HepG2 (cell line): ENCODE results near the gene NDRG2. TPM values are rescaled to one million over a fixed set of nuclear protein-coding genes. Genes with fewer than 3 reads are reported as not detected.

Experiments used
- BHLHE40 ChIP-seq: IDR thresholded peaks from 2 replicates; pipeline ENCODE4 v1.6.1; 2011; ENCODE audit warnings: low read length, improper control_type of control experiment
- FUBP1 ChIP-seq: sonication (generic); formaldehyde crosslinking; IDR thresholded peaks from 2 replicates; pipeline ENCODE4 v1.5.1; 2020; ENCODE audit warnings: missing genetic modification reagents, mild to moderate bottlenecking, borderline replicate concordance
- HHEX ChIP-seq: IDR thresholded peaks from 2 replicates; pipeline ENCODE4 v1.6.1; 2016; ENCODE audit warnings: control low read depth
- IKZF1 ChIP-seq: fragments of 450-650 bp; IDR thresholded peaks from 2 replicates; pipeline ENCODE4 v1.7.1; 2016
- STAT6 ChIP-seq: sonication (generic); formaldehyde crosslinking; IDR thresholded peaks from 2 replicates; pipeline ENCODE4 v1.4.0; 2020; ENCODE audit warnings: missing genetic modification reagents, mild to moderate bottlenecking, borderline replicate concordance
- TMF1 ChIP-seq: sonication (generic); formaldehyde crosslinking; IDR thresholded peaks from 2 replicates; pipeline ENCODE4 v1.8.1; 2022; ENCODE audit warnings: low read depth, missing genetic modification reagents
- ZBTB37 ChIP-seq: sonication (generic); formaldehyde crosslinking; IDR thresholded peaks from 2 replicates; pipeline ENCODE4 v1.4.0; 2020; ENCODE audit warnings: mild to moderate bottlenecking, missing genetic modification reagents
- ZMYM3 ChIP-seq: sonication (generic); formaldehyde crosslinking; IDR thresholded peaks from 2 replicates; pipeline ENCODE4 v1.5.1; 2020; ENCODE audit warnings: mild to moderate bottlenecking, missing genetic modification reagents
- ZNF619 ChIP-seq: sonication (generic); formaldehyde crosslinking; IDR thresholded peaks from 2 replicates; pipeline ENCODE4 v1.4.0; 2020; ENCODE audit warnings: mild to moderate bottlenecking, missing genetic modification reagents
- ZNF672 ChIP-seq: sonication (generic); formaldehyde crosslinking; IDR thresholded peaks from 2 replicates; pipeline ENCODE4 v1.8.1; 2022; ENCODE audit warnings: missing genetic modification reagents
- ZNF768 ChIP-seq: sonication (generic); formaldehyde crosslinking; IDR thresholded peaks from 2 replicates; pipeline ENCODE4 v1.4.0; 2020; ENCODE audit warnings: missing genetic modification reagents
- ZNF782 ChIP-seq: sonication (generic); formaldehyde crosslinking; IDR thresholded peaks from 2 replicates; pipeline ENCODE4 v1.4.0; 2020; ENCODE audit warnings: missing genetic modification reagents, mild to moderate bottlenecking, borderline replicate concordance
- polyA plus RNA-seq, 8 experiments: library from polyadenylated mRNA; depleted of rRNA in 3 of 8; stranded (reverse) in 7 of 8; unstranded in 1 of 8; fragments of >200 nt; fragmentation: Illumina TruSeq in 4 of 8; extraction: Trizol in 4 of 8; gene quantifications; 2 replicates each; pipeline versions ENCODE4 v1.2.1 to v1.2.3, GENCODE V29; 2011 to 2016; ENCODE audit warnings: low read depth in 4 of 8, missing spikeins in 1 of 8, mixed read lengths in 1 of 8; ENCODE audit not compliant: insufficient read depth in 1 of 8
- total RNA-seq, 5 experiments: library from RNA; depleted of rRNA; stranded (reverse); fragments of >200 nt; fragmentation: Illumina TruSeq; extraction: Trizol; gene quantifications; 2 replicates each; pipeline ENCODE4 v1.2.3, GENCODE V29; 2016; ENCODE audit warnings: low read depth in 1 of 5
- TF ChIP-seq, protein P1 (sequence below): sonication (generic); formaldehyde crosslinking; IDR thresholded peaks from 2 replicates; pipeline ENCODE4 v1.8.0; 2022; ENCODE audit warnings: missing genetic modification reagents, mild to moderate bottlenecking, moderate library complexity, borderline replicate concordance
- TF ChIP-seq, protein P2 (sequence below): sonication (generic); formaldehyde crosslinking; IDR thresholded peaks from 2 replicates; pipeline ENCODE4 v1.5.1; 2020; ENCODE audit warnings: mild to moderate bottlenecking, missing genetic modification reagents, moderate library complexity

Gene NDRG2
- total and polyA plus RNA-seq, 2 of the 13 experiments (the other 11 are each of a cell fraction or from before 2014, with no cell fraction given) = 27.2 to 189 TPM

- TF ChIP-seq, protein P1, sequence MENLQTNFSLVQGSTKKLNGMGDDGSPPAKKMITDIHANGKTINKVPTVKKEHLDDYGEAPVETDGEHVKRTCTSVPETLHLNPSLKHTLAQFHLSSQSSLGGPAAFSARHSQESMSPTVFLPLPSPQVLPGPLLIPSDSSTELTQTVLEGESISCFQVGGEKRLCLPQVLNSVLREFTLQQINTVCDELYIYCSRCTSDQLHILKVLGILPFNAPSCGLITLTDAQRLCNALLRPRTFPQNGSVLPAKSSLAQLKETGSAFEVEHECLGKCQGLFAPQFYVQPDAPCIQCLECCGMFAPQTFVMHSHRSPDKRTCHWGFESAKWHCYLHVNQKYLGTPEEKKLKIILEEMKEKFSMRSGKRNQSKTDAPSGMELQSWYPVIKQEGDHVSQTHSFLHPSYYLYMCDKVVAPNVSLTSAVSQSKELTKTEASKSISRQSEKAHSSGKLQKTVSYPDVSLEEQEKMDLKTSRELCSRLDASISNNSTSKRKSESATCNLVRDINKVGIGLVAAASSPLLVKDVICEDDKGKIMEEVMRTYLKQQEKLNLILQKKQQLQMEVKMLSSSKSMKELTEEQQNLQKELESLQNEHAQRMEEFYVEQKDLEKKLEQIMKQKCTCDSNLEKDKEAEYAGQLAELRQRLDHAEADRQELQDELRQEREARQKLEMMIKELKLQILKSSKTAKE (CRISPR knock-in tag) = no peak
- TF ChIP-seq BHLHE40 (no peak), TMF1 (CRISPR knock-in tag) (no peak), FUBP1 (CRISPR knock-in tag) (0 out of 2 replicates have a peak, but pooled peaks have one; percentile 68), ZBTB37 (no peak), HHEX (CRISPR knock-in tag) (no peak), ZNF619 (CRISPR knock-in tag) (peak; percentile 76), STAT6 (no peak), ZNF768 (CRISPR knock-in tag) (no peak; the same call in 1 of the 2 replicates), ZNF672 (CRISPR knock-in tag) (no peak), ZMYM3 (CRISPR knock-in tag) (no peak; the same call in 1 of the 2 replicates), ZNF782 (CRISPR knock-in tag) (no peak), IKZF1 (no peak)
- TF ChIP-seq, protein P2, sequence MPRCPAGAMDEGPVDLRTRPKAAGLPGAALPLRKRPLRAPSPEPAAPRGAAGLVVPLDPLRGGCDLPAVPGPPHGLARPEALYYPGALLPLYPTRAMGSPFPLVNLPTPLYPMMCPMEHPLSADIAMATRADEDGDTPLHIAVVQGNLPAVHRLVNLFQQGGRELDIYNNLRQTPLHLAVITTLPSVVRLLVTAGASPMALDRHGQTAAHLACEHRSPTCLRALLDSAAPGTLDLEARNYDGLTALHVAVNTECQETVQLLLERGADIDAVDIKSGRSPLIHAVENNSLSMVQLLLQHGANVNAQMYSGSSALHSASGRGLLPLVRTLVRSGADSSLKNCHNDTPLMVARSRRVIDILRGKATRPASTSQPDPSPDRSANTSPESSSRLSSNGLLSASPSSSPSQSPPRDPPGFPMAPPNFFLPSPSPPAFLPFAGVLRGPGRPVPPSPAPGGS = no peak
These were observed 43.9 kb upstream of the NDRG2 start (continued) for GRCh38 chr14:21068521-21069387.
